ENCODE measurements around the gene ATP2B3.

ATP2B3 gene

DNA sequence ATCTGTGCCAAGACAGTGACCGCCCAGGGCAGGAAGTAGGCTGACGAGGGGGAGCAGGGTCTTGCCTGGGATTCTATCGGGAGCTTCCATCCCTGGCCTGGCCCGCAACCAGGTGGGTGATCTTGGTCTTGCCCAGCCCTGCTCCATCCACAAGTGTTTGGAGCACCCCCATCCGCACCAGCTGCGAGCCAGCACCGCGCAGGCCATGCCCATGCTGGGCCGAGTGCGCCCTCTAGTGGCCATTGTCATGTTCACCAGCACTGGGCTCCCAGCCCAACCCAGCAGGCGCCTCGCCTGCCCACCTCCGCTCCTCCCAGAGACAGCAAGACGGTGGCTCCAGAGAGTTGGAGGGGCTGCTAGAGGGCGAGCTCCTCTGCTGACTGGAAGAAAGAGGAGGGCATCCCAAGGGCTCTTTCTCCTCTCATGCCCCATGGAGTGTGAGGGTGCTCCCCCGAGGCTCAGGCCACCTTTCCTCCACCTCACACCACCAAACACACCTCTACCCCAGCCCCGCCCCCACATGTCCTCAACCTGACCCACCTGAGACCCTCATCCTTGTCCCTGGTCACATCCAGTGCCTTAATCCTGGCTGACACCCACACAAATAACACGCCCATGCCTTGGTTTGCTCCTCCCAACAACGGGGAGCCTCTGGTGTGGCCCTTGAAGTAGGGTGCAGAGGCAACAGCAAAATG is 9.8 kb upstream of the ATP2B3 start:
- peak; percentile 68 for DNase-seq (ENCODE audit: low read depth, low spot score)

- no peak for DNase-seq (ENCODE audit: low read depth, low spot score)
Measured at GRCh38 chrX:153509592-153509991, 7.8 kb upstream of the ATP2B3 start.

- DNase-seq (ENCODE audit: low read depth, low spot score), result no peak
Measured at GRCh38 chrX:153510383-153510782, 7.1 kb upstream of the ATP2B3 start.

DNA sequence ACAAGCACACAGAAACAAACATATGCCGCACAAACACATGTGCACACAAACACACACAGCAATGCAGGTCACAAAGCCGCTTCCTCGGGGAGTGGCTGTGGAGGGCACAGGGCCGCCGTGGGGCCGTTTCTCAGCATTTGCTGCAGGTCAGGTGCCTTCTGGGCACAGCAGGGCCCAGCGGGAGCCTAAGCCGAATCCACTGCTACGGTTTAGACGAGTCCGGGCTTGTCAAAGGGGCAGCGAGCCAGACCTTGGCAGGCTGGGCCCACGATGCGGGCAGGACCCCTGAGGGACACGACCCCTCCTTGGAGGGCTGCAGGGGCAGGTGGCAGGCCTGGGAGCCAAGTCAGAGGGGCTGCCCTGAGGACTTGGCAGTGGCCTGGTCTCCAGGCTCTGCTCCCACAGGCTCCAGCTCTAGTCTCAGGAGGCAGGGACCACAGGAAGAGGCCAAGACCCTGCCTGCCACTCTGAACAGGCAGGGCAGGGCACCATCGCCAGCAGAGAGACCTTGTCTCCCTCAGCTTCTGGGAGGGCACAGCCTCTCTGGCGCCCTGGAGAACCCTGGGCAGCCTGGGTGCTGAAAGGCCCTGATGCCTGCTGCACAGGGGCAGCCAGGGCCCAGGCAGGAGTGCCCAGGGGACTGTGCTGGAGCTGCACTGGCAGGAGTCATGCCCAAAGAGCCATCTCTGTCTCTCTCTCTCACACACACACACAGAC is 5.5 kb upstream of the ATP2B3 start:
- no peak for DNase-seq (ENCODE audit: low read depth, low spot score)

DNA sequence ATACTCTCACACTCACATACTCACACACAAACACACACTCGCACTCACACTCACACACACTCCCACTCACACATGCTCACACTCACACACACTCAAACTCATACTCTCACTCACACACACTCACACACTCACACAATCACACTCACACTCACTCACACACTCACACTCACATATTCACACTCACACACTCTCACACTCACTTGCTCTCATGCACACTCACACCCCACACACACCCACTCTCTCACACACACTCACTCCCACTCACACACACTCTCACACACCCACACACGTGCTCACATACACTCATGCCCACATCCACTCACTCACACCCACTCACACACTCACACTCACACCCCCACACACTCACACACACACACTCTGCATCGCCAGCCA is 4.9 kb upstream of the ATP2B3 start:
- DNase-seq (ENCODE audit: low read depth, low spot score), result no peak

- DNase-seq (ENCODE audit: low read depth, low spot score), result no peak
Measured at GRCh38 chrX:153513265-153513664, 4.2 kb upstream of the ATP2B3 start.

- no peak for DNase-seq (ENCODE audit: low read depth, low spot score)
Measured at GRCh38 chrX:153514259-153514658, 3.2 kb upstream of the ATP2B3 start.

GRCh38 chrX:153515435-153515834 is 2.0 kb upstream of the ATP2B3 start:
- no peak for DNase-seq (ENCODE audit: low read depth, low spot score)

DNA sequence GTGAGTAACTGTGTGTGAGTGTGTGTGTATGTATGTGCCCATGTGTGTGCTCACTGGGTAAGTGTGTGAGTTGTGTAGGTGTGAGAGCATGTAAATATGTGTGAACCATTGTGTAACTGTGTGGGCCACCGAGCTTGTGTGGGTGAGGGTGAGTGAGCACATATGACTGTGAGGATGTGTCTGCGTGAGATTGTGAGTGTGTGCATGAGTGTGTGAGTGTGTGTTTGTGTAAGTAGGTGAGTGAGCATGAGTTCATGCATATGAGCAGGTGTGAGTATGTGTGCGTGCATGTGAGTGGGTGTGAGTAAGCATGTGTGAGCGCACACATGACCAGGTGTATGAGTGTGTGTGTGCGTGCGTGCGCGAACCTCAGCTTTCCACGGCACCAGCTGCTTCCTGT is 1.4 kb upstream of the ATP2B3 start:
- DNase-seq (ENCODE audit: low read depth, low spot score), result no peak

DNA sequence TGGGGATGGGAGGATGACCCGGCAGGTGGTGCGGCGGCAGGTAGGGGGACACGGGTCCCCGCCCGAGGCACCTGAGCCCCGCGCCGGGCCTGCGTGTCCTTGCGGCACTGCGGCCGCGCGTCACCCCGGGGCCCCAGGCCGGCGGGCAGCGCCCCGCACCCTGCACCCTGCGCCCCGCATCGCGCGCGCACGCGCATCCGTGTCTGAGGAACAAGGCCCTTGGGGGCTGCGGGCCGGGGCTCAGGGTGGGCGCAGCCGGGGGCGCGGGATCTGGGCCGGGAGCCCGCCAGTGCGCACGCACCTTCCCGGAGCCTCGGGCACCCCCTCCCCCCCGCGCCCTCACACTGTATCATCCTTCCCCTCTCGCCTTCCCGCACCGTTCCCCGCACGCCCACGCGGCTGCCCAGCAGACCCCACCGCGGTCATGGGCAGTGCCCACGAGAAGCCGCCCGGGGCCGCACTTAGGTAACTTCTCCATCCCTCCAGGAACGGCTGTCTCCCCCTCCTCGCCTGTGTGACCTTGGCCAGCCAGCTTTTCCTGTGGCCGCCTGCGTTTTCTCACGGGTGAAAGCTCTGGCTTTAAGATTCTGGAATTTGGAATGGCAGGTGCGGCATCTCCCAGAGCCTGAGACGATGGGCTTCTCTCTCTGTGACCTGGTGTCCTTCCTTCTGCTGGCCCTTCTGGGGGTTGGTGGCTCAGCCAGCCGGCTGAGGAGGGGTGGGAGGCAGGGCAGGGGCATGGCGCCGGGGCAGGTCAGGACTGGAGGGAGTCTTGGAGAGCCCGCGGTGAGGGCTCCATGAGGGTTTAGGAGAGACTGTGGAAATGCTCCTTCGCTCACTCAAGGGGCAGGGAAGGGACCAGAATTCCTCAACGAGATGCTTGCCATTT is 748 bp downstream of the ATP2B3 start:
- DNase-seq (ENCODE audit: low read depth, low spot score), result no peak

DNA sequence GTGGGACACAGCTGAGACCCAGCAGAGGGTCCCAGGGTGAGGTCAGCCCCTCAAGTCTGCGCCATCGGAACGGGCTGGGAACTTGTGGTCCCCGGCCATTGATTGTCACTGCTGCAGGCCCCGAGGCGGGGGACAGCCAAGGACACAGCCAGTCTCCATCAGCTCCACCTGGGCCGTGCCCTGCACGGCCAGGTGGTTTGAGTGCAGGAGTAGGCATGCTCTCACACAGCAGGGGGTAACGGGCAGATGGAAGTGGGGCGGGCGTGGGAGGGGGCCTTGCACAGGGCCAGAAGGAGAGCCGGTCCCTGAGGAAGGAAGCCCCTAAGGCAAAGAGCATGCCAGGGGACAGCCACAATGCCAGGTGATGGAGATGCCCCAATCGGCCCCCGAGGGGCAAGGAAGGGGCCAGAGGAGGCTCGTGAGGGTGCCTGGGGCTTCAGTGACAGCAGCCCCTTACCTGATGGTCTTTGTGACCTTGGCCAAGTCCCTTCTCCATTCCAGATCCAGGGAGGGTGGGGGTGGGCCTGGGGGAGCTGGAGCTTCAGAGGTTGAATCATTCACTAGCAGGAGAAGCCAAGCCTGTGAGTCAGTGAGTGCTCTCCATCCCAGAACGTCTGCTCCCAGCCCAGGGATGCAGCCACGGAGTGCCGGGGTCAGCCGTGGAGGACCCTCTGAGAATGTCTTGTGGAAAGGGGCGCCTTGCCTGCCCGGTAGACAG is 2.3 kb downstream of the ATP2B3 start:
- no peak for DNase-seq (ENCODE audit: low read depth, low spot score)

DNA sequence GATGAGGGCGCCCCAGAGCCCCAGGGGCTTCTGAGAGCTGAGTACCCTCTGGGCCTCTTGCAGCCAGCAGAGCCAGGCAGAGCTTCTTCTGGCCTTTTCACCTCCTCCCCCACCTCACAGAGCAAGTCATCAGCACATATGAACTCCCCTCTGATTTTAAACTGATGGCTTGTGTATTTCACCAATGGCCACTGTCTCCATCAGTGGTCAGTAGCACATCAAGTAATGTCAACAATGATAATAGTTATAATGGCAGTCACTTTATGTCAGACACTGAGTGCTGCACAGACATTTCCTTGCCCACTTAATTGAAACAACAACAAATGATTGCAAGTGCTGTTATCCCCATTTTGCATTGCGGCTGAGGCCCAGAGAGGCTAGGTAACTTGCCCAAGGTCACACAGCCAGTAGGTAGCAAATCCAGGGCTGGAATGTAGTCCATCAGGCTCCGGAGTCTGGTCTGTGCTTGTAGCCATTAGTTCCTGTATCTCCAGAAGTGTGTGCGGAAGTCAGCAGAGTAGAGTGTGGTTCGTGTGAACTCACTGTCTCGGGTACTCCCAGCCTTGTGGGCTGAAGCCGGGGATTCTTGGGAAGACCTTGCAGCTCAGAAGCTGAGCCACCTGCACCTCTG is 3.0 kb downstream of the ATP2B3 start:
- no peak for DNase-seq (ENCODE audit: low read depth, low spot score)

DNA sequence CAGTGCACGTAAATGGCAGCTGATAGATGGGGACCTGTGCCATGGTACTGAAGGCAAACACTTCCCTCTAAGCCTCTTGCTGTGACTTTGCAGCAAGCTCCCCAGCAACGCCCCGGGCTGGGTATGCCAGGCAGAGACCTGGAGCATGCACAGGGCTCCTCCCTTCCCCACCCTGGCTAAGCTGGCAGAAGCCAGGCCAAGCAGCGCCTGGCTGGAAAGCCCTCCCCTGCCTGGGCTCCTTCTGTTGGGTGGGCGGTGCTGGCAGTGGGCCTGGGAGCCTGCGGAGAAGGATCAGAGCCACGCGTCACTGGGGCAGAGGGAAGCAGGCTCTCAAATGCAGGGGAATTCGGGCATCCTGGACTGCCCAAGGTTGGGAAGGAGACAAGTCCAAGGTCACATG is 3.6 kb downstream of the ATP2B3 start:
- DNase-seq (ENCODE audit: low read depth, low spot score), result no peak

GRCh38 chrX:153522259-153522658 is 4.8 kb downstream of the ATP2B3 start:
- DNase-seq (ENCODE audit: low read depth, low spot score), result no peak

DNA sequence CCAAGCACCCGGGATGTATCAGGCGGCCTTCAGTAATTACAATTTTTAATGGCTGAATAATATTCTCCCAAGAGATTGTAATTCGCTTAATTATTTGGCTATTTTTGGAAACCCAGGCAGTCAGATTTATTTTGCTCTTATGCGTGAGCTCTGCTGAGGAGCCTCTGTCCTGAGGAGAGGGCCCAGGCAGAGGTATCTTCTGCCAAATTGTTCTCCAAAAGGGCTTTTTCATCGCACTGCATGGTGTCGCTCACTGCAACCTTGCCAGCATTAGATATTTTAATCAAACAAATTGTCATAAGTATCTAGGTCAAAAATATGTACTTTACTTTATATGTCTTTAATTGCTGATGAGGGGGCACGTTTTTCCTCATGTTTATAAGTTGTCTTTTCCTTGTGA is 5.8 kb downstream of the ATP2B3 start:
- DNase-seq (ENCODE audit: low read depth, low spot score), result no peak

GRCh38 chrX:153524234-153524633 is 6.8 kb downstream of the ATP2B3 start:
- no peak for DNase-seq (ENCODE audit: low read depth, low spot score)

GRCh38 chrX:153525451-153525850 is 8.0 kb downstream of the ATP2B3 start:
- no peak for DNase-seq (ENCODE audit: low read depth, low spot score)

DNA sequence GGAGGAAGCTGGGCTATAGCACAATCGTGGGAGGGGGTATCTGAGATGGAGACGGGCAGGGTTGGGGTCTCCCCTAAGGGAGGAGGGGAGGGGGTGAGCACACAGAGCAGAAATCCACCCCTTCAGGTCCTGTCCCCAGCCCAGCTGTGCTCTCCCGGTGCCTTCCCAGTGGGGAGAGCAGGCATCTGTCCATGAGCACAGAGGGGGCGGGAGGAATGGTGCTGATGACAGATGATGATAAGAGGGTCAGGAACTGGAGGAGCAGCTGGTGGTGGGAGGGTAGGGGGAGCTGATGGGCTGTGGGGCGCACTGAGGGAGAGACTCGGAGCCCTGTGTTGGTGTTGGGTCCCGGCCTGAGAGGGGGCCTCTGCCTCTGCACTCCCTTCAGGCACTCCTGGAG is 8.6 kb downstream of the ATP2B3 start:
- DNase-seq (ENCODE audit: low read depth, low spot score), result no peak

DNA sequence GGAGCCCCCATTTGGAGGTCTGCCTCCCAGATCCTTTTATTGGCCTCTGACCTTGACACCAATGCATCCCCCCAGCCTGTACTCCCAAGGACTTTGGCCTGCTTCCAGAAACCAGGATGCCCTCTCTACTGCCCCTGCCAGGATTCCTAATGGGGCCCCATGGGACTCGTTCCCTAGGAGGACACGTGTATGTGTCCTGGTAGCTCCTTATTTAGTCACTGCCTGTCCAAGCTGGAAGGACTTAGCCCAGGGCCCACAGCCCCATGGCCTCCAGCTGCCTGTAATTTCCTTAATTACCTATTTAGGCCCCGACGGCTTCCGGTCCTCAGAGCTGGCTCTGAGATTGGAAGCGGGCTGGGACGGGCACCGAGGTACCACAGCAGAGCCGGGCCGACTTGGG is 9.4 kb downstream of the ATP2B3 start:
- DNase-seq (ENCODE audit: low read depth, low spot score), result no peak

- no peak for DNase-seq (ENCODE audit: low read depth, low spot score)
Measured at GRCh38 chrX:153527208-153527607, 9.8 kb downstream of the ATP2B3 start.

- no peak for DNase-seq (ENCODE audit: low read depth, low spot score)
Measured at GRCh38 chrX:153530411-153531129, 13.1 kb downstream of the ATP2B3 start.
